K562 (cell line): ENCODE data around the gene ETNK1. TPM values are rescaled to one million over a fixed set of nuclear protein-coding genes. Genes with fewer than 3 reads are reported as not detected.

Experiments
- CAMTA2 ChIP-seq: fragments of 250-450 bp; sonication (Bioruptor Pico); conservative IDR thresholded peaks from 2 replicates; pipeline ENCODE4 v1.5.1; 2022
- CBX5 ChIP-seq: IDR thresholded peaks from 2 replicates; pipeline ENCODE4 v1.6.1; 2014; ENCODE audit warnings: low read depth, borderline replicate concordance
- CEBPG ChIP-seq, 3 experiments: fragments of 200-800 bp in 1 of 3; sonication (Bioruptor generic) in 1 of 3; sonication (generic) in 1 of 3; formaldehyde crosslinking in 1 of 3; IDR thresholded peaks in 2 of 3; conservative IDR thresholded peaks in 1 of 3; 2 replicates each; pipeline versions ENCODE4 v1.6.1 to v1.8.0; 2016 to 2022; ENCODE audit warnings: missing compliant biosample characterization in 2 of 3, missing genetic modification characterization in 2 of 3, mild to moderate bottlenecking in 1 of 3, missing genetic modification reagents in 1 of 3
- CREB3 ChIP-seq: fragments of 450-650 bp; conservative IDR thresholded peaks from 2 replicates; pipeline ENCODE4 v1.6.1; 2016; ENCODE audit warnings: missing genetic modification characterization, low read depth, mild to moderate bottlenecking, missing compliant biosample characterization, moderate library complexity
- FOXP1 ChIP-seq: sonication (generic); formaldehyde crosslinking; IDR thresholded peaks from 2 replicates; pipeline ENCODE4 v1.8.0; 2022; ENCODE audit warnings: mild to moderate bottlenecking, missing genetic modification reagents
- HMBOX1 ChIP-seq: sonication (generic); IDR thresholded peaks from 2 replicates; pipeline ENCODE4 v1.6.1; 2016
- PHTF2 ChIP-seq: fragments of 250-450 bp; sonication (Bioruptor Pico); IDR thresholded peaks from 2 replicates; pipeline ENCODE4 v1.5.0; 2021; ENCODE audit warnings: mild to moderate bottlenecking
- STAT5A ChIP-seq: IDR thresholded peaks from 2 replicates; pipeline ENCODE4 v1.6.1; 2012; ENCODE audit warnings: low read length, inconsistent platforms, borderline replicate concordance
- TGIF2 ChIP-seq: sonication (generic); formaldehyde crosslinking; IDR thresholded peaks from 2 replicates; pipeline ENCODE4 v1.8.1; 2022; ENCODE audit warnings: mild to moderate bottlenecking, missing genetic modification reagents, moderate library complexity
- ZNF57 ChIP-seq: fragments of 450-650 bp; formaldehyde crosslinking; IDR thresholded peaks from 2 replicates; pipeline ENCODE4 v1.4.0; 2020; ENCODE audit warnings: mild to moderate bottlenecking, moderate library complexity
- ZNF668 ChIP-seq: fragments of 250-450 bp; sonication (Bioruptor Pico); IDR thresholded peaks from 2 replicates; pipeline ENCODE4 v1.8.0; 2022; ENCODE audit warnings: mild to moderate bottlenecking, inconsistent platforms
- ZNF778 ChIP-seq: fragments of 450-650 bp; formaldehyde crosslinking; IDR thresholded peaks from 2 replicates; pipeline ENCODE4 v1.4.0; 2020; ENCODE audit warnings: mild to moderate bottlenecking, moderate library complexity
- polyA plus RNA-seq, 8 experiments: library from polyadenylated mRNA; depleted of rRNA in 4 of 8; stranded (reverse) in 5 of 8; unstranded in 3 of 8; fragments of >200 nt; fragmentation: Nextera tagmentation in 2 of 8; fragmentation: Illumina TruSeq in 1 of 8; extraction: Ambion mirVana in 2 of 8; extraction: Trizol in 1 of 8; gene quantifications; 2 replicates each; pipeline versions ENCODE4 v1.2.1 to v1.2.3, GENCODE V29; 2011 to 2014; ENCODE audit warnings: inconsistent platforms in 1 of 8, missing spikeins in 1 of 8
- total RNA-seq, 7 experiments: library from RNA; depleted of rRNA in 6 of 7; stranded (reverse); fragments of >200 nt in 6 of 7; fragmentation: Illumina TruSeq in 2 of 7; extraction: Trizol in 2 of 7; gene quantifications; 2 replicates each; pipeline versions ENCODE4 v1.2.1 to v1.2.3, GENCODE V29; 2011 to 2021; ENCODE audit warnings: low replicate concordance in 1 of 7
- TF ChIP-seq, protein P1 (sequence below): fragments of 450-650 bp; IDR thresholded peaks from 2 replicates; pipeline ENCODE4 v1.6.1; 2016; ENCODE audit warnings: low read depth
- TF ChIP-seq, protein P2 (sequence below): sonication (generic); formaldehyde crosslinking; IDR thresholded peaks from 2 replicates; pipeline ENCODE4 v1.8.0; 2022; ENCODE audit warnings: missing genetic modification reagents, mild to moderate bottlenecking, borderline replicate concordance

Gene ETNK1
- total and polyA plus RNA-seq, 9 of the 15 experiments (the other 6 are each of a cell fraction or from before 2014, with no cell fraction given), result 10.0 to 70.5 (median 36.0) TPM

- TF ChIP-seq, protein P1, sequence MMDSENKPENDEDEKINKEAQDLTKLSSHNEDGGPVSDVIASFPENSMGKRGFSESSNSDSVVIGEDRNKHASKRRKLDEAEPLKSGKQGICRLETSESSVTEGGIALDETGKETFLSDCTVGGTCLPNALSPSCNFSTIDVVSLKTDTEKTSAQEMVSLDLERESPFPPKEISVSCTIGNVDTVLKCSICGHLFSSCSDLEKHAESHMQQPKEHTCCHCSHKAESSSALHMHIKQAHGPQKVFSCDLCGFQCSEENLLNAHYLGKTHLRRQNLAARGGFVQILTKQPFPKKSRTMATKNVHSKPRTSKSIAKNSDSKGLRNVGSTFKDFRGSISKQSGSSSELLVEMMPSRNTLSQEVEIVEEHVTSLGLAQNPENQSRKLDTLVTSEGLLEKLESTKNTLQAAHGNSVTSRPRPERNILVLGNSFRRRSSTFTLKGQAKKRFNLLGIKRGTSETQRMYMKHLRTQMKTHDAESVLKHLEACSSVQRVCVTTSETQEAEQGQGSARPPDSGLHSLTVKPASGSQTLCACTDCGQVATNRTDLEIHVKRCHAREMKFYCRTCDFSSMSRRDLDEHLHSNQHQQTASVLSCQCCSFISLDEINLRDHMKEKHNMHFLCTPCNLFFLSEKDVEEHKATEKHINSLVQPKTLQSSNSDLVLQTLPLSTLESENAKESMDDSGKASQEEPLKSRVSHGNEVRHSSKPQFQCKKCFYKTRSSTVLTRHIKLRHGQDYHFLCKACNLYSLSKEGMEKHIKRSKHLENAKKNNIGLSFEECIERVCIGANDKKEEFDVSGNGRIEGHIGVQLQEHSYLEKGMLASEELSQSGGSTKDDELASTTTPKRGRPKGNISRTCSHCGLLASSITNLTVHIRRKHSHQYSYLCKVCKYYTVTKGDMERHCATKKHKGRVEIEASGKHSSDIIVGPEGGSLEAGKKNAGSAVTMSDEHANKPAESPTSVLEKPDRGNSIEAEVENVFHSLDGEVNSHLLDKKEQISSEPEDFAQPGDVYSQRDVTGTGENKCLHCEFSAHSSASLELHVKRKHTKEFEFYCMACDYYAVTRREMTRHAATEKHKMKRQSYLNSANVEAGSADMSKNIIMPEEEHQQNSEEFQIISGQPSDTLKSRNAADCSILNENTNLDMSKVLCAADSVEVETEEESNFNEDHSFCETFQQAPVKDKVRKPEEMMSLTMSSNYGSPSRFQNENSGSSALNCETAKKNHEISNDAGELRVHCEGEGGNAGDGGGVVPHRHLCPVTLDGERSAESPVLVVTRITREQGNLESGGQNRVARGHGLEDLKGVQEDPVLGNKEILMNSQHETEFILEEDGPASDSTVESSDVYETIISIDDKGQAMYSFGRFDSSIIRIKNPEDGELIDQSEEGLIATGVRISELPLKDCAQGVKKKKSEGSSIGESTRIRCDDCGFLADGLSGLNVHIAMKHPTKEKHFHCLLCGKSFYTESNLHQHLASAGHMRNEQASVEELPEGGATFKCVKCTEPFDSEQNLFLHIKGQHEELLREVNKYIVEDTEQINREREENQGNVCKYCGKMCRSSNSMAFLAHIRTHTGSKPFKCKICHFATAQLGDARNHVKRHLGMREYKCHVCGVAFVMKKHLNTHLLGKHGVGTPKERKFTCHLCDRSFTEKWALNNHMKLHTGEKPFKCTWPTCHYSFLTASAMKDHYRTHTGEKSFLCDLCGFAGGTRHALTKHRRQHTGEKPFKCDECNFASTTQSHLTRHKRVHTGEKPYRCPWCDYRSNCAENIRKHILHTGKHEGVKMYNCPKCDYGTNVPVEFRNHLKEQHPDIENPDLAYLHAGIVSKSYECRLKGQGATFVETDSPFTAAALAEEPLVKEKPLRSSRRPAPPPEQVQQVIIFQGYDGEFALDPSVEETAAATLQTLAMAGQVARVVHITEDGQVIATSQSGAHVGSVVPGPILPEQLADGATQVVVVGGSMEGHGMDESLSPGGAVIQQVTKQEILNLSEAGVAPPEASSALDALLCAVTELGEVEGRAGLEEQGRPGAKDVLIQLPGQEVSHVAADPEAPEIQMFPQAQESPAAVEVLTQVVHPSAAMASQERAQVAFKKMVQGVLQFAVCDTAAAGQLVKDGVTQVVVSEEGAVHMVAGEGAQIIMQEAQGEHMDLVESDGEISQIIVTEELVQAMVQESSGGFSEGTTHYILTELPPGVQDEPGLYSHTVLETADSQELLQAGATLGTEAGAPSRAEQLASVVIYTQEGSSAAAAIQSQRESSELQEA, result no peak
- TF ChIP-seq, protein P2, sequence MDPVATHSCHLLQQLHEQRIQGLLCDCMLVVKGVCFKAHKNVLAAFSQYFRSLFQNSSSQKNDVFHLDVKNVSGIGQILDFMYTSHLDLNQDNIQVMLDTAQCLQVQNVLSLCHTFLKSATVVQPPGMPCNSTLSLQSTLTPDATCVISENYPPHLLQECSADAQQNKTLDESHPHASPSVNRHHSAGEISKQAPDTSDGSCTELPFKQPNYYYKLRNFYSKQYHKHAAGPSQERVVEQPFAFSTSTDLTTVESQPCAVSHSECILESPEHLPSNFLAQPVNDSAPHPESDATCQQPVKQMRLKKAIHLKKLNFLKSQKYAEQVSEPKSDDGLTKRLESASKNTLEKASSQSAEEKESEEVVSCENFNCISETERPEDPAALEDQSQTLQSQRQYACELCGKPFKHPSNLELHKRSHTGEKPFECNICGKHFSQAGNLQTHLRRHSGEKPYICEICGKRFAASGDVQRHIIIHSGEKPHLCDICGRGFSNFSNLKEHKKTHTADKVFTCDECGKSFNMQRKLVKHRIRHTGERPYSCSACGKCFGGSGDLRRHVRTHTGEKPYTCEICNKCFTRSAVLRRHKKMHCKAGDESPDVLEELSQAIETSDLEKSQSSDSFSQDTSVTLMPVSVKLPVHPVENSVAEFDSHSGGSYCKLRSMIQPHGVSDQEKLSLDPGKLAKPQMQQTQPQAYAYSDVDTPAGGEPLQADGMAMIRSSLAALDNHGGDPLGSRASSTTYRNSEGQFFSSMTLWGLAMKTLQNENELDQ (CRISPR knock-in tag), result no peak
- TF ChIP-seq CAMTA2 (CRISPR knock-in tag), result no peak
- no peak for TF ChIP-seq ZNF668 (CRISPR knock-in tag)
- no peak; the same call in 1 of the 2 replicates for TF ChIP-seq STAT5A
- TF ChIP-seq ZNF778, result no peak
- TF ChIP-seq HMBOX1, result no peak
- TF ChIP-seq TGIF2, result peak; percentile 81; the same call in 1 of the 2 replicates
- no peak for TF ChIP-seq FOXP1 (CRISPR knock-in tag)
- no peak for TF ChIP-seq CEBPG (CRISPR knock-in tag; IDR thresholded peaks at IDR 0.05)
- TF ChIP-seq CEBPG (tag; conservative IDR thresholded peaks at IDR 0.05 in 1 of 2, IDR thresholded peaks at IDR 0.05 in 1 of 2), result no peak
- no peak for TF ChIP-seq ZNF57
- TF ChIP-seq CREB3 (tag), result no peak
- no peak for TF ChIP-seq CBX5
- no peak for TF ChIP-seq PHTF2 (CRISPR knock-in tag)
Observed at GRCh38 chr12:22624870-22625761, at the start of gene ETNK1 (continued).
